ENCODE results near the gene FANK1.

- TF ChIP-seq EZH2 (IDR thresholded peaks at IDR 0.05; ENCODE audit: borderline replicate concordance, insufficient read depth, low read length, poor library complexity, severe bottlenecking) (no peak), RAD21 (conservative IDR thresholded peaks at IDR 0.05) (no peak), EP300 (conservative IDR thresholded peaks at IDR 0.05; ENCODE audit: poor library complexity, severe bottlenecking) (no peak), POLR2AphosphoS5 (IDR thresholded peaks at IDR 0.05) (no peak), MXI1 (conservative IDR thresholded peaks at IDR 0.05; ENCODE audit: poor library complexity, severe bottlenecking) (no peak), TAF1 (IDR thresholded peaks at IDR 0.05; ENCODE audit: low read depth) (no peak), REST (IDR thresholded peaks at IDR 0.05; ENCODE audit: borderline replicate concordance) (no peak)
- TF ChIP-seq, protein P1, sequence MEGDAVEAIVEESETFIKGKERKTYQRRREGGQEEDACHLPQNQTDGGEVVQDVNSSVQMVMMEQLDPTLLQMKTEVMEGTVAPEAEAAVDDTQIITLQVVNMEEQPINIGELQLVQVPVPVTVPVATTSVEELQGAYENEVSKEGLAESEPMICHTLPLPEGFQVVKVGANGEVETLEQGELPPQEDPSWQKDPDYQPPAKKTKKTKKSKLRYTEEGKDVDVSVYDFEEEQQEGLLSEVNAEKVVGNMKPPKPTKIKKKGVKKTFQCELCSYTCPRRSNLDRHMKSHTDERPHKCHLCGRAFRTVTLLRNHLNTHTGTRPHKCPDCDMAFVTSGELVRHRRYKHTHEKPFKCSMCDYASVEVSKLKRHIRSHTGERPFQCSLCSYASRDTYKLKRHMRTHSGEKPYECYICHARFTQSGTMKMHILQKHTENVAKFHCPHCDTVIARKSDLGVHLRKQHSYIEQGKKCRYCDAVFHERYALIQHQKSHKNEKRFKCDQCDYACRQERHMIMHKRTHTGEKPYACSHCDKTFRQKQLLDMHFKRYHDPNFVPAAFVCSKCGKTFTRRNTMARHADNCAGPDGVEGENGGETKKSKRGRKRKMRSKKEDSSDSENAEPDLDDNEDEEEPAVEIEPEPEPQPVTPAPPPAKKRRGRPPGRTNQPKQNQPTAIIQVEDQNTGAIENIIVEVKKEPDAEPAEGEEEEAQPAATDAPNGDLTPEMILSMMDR (IDR thresholded peaks at IDR 0.05; ENCODE audit: poor library complexity, severe bottlenecking) = no peak
Observed at GRCh38 chr10:125983656-125984055, 87.3 kb downstream of the FANK1 start.

Measured in neural cell (in vitro differentiated cells).